HFFc6 (cell line): ENCODE measurements around the gene BCAS3. TPM values are rescaled to one million over a fixed set of nuclear protein-coding genes. Genes with fewer than 3 reads are reported as not detected.

Source experiments
- DNase-seq: peaks from one replicate; pipeline ENCODE4 v3.0.0-alpha.2; 2018
- H3K27ac Mint-ChIP-seq: 2 replicates; pipeline ENCODE4 v1.8.0; 2020; ENCODE audit warnings: mild to moderate bottlenecking, mixed read lengths
- H3K27me3 Mint-ChIP-seq: 2 replicates; pipeline ENCODE4 v1.8.0; 2021; ENCODE audit warnings: mild to moderate bottlenecking, moderate library complexity, mixed read lengths; ENCODE audit not compliant: insufficient read depth
- H3K36me3 Mint-ChIP-seq: 2 replicates; pipeline ENCODE4 v1.8.0; 2021; ENCODE audit warnings: low read depth, mixed read lengths
- H3K4me1 Mint-ChIP-seq: 2 replicates; pipeline ENCODE4 v1.8.0; 2020; ENCODE audit warnings: low read depth, mixed read lengths
- H3K4me3 Mint-ChIP-seq: 2 replicates; pipeline ENCODE4 v1.8.0; 2020; ENCODE audit warnings: mild to moderate bottlenecking, moderate library complexity, mixed read lengths
- H3K9me3 Mint-ChIP-seq: 2 replicates; pipeline ENCODE4 v1.8.0; 2020; ENCODE audit warnings: mild to moderate bottlenecking, mixed read lengths
- CTCF ChIP-seq: fragments of 200-600 bp; sonication (generic); IDR thresholded peaks from 2 replicates; pipeline ENCODE4 v1.5.0; 2021; ENCODE audit warnings: antibody characterized with exemption, mild to moderate bottlenecking
- total RNA-seq, 6 experiments: library from RNA; stranded (reverse); fragmentation: NEBNext Ultra II Directional; extraction: Animal tissue kit (Norgen Biotek cat#: 25700); gene quantifications; 2 replicates in 1 of 6; 3 replicates in 5 of 6; pipeline ENCODE4 v1.2.3, GENCODE V29; 2021

BCAS3 gene
- total RNA-seq, 6 experiments from 2014 or later, result 9.8 to 13.8 (median 12.0) TPM

- Mint-ChIP-seq H3K4me3 (no peak overlapping the region), H3K27ac (no peak overlapping the region), H3K27me3 (no peaks in the 10 kb centered on the region), H3K36me3 (0 out of 2 replicates have a peak, but pooled peaks cover 4% of the 10 kb centered on the region), H3K9me3 (0 out of 2 replicates have a peak, but pooled peaks cover 3% of the 10 kb centered on the region), H3K4me1 (peaks cover 51% of the 10 kb centered on the region)
- DNase-seq, result no peak
- TF ChIP-seq CTCF, result no peak
These were observed 555.2 kb downstream of the BCAS3 start for GRCh38 chr17:61232871-61233270.

DNA sequence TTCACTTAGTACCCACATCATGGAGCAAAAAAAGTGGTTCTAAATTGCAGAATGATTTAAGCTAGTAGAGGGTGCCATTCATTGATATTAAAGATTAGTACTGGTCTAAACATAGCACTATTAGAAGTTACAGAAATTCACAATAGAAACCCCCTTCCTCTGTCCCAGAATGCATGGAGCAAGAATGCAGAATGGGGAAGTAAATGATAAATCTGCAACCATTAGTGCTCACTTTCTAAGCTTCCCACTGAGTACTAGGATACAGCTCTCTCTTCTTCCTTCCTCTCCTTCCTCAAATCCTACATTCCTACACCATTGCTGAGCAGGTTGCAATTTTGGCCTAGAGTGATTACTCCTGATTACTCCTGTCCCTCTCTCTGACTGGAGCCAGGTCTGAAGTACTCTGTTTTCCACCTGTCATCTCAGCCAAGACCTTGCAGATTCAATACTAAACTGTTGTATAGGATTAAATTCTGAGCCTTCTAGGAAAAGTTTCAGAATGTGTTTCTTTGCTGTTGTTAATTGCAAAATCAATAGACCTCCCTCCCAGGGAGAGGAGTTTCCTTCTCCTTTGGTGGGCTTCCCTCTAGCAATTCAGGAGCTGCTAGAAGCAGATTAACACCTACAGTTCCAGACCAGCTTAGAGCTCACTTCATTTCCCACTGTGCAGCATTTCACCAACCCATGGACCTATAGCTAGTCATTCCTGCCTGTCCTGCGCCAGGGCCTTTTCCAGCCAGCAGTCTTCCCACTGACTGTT, 556.5 kb downstream of the BCAS3 start:
- Mint-ChIP-seq H3K27ac (no peak overlapping the region), H3K27me3 (no peaks in the 10 kb centered on the region), H3K4me3 (no peak overlapping the region), H3K9me3 (0 out of 2 replicates have a peak, but pooled peaks cover 3% of the 10 kb centered on the region), H3K4me1 (peaks cover 61% of the 10 kb centered on the region), H3K36me3 (0 out of 2 replicates have a peak, but pooled peaks cover 4% of the 10 kb centered on the region)
- no peak for TF ChIP-seq CTCF
- no peak for DNase-seq

- Mint-ChIP-seq H3K9me3 (0 out of 2 replicates have a peak, but pooled peaks cover 3% of the 10 kb centered on the region), H3K27me3 (no peaks in the 10 kb centered on the region), H3K36me3 (0 out of 2 replicates have a peak, but pooled peaks cover 4% of the 10 kb centered on the region), H3K4me3 (peak overlapping the region; percentile 42), H3K27ac (peak overlapping the region; percentile 74), H3K4me1 (peaks cover 68% of the 10 kb centered on the region)
- no peak for TF ChIP-seq CTCF
- DNase-seq, result no peak
These were observed 557.6 kb downstream of the BCAS3 start for GRCh38 chr17:61235001-61235826.

DNA sequence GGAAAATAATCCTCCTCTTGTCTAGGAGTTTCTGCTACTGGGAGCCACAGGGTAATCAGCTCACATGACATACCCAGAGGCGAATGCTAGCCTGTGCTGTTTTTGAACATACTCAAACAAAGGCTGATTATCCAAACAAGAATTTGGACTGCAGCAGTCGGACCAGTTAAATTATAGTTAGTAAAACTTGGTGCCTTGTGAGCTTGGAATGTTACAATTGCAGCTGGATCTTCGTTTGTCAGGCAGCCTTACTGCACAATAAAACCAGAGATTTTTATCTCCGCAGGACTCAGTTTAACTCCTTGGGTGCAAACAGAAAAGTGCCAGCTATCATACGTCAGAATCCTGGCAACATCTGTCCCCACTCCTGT, 558.2 kb downstream of the BCAS3 start:
- H3K27me3 Mint-ChIP-seq, result no peaks in the 10 kb centered on the region
- TF ChIP-seq CTCF, result no peak
- peak overlapping the region; percentile 42; the same call in 1 of the 2 replicates for H3K4me3 Mint-ChIP-seq
- H3K4me1 Mint-ChIP-seq, result peaks cover 67% of the 10 kb centered on the region
- peak overlapping the region; percentile 74 for H3K27ac Mint-ChIP-seq
- DNase-seq, result peak; percentile 87
- 0 out of 2 replicates have a peak, but pooled peaks cover 3% of the 10 kb centered on the region for H3K9me3 Mint-ChIP-seq
- H3K36me3 Mint-ChIP-seq, result 0 out of 2 replicates have a peak, but pooled peaks cover 4% of the 10 kb centered on the region

- H3K27me3 Mint-ChIP-seq, result no peaks in the 10 kb centered on the region
- TF ChIP-seq CTCF, result no peak
- 0 out of 2 replicates have a peak, but pooled peaks cover 3% of the 10 kb centered on the region for H3K9me3 Mint-ChIP-seq
- 0 out of 2 replicates have a peak, but pooled peaks cover 4% of the 10 kb centered on the region for H3K36me3 Mint-ChIP-seq
- no peak overlapping the region for H3K27ac Mint-ChIP-seq
- H3K4me3 Mint-ChIP-seq, result no peak overlapping the region
- DNase-seq, result no peak
- H3K4me1 Mint-ChIP-seq, result peaks cover 56% of the 10 kb centered on the region
These were observed 559.6 kb downstream of the BCAS3 start for GRCh38 chr17:61237275-61237674.
